HepG2 (cell line): ENCODE results near the gene NFATC4. TPM values are rescaled to one million over a fixed set of nuclear protein-coding genes. Genes with fewer than 3 reads are reported as not detected.
A peak's percentile ranks its signal among the peaks of the same experiment; 100 is the strongest.

Experiments
- GATAD2A ChIP-seq: IDR thresholded peaks from 2 replicates; pipeline ENCODE4 v1.6.1; 2016
- IRF1 ChIP-seq: sonication (generic); formaldehyde crosslinking; IDR thresholded peaks from 2 replicates; pipeline ENCODE4 v1.4.0; 2020; ENCODE audit warnings: low read depth, mild to moderate bottlenecking, missing genetic modification reagents
- MIXL1 ChIP-seq: IDR thresholded peaks from 2 replicates; pipeline ENCODE4 v1.6.1; 2016
- PHF21A ChIP-seq: sonication (generic); formaldehyde crosslinking; IDR thresholded peaks from 2 replicates; pipeline ENCODE4 v1.5.0; 2020; ENCODE audit warnings: mild to moderate bottlenecking, missing genetic modification reagents
- RCOR2 ChIP-seq: IDR thresholded peaks from 2 replicates; pipeline ENCODE4 v1.6.1; 2016; ENCODE audit warnings: missing biosample characterization, missing genetic modification reagents
- ZC3H4 ChIP-seq: sonication (generic); formaldehyde crosslinking; IDR thresholded peaks from 2 replicates; pipeline ENCODE4 v1.4.0; 2020; ENCODE audit warnings: missing genetic modification reagents, borderline replicate concordance
- ZNF281 ChIP-seq: sonication (generic); formaldehyde crosslinking; IDR thresholded peaks from 2 replicates; pipeline ENCODE4 v1.4.0; 2020; ENCODE audit warnings: missing genetic modification reagents, borderline replicate concordance
- ZNF431 ChIP-seq: sonication (generic); formaldehyde crosslinking; IDR thresholded peaks from 2 replicates; pipeline ENCODE4 v1.9.0; 2022; ENCODE audit warnings: missing genetic modification reagents, low read depth, mild to moderate bottlenecking, borderline replicate concordance
- ZNF609 ChIP-seq: sonication (generic); formaldehyde crosslinking; IDR thresholded peaks from 2 replicates; pipeline ENCODE4 v1.4.0; 2020; ENCODE audit warnings: mild to moderate bottlenecking, missing genetic modification reagents, borderline replicate concordance
- ZNF773 ChIP-seq: sonication (generic); formaldehyde crosslinking; IDR thresholded peaks from 2 replicates; pipeline ENCODE4 v1.4.0; 2020; ENCODE audit warnings: missing genetic modification reagents, borderline replicate concordance
- ZSCAN29 ChIP-seq: sonication (generic); formaldehyde crosslinking; conservative IDR thresholded peaks from 2 replicates; pipeline ENCODE4 v1.4.0; 2020; ENCODE audit warnings: mild to moderate bottlenecking, missing genetic modification reagents
- polyA plus RNA-seq, 8 experiments: library from polyadenylated mRNA; depleted of rRNA in 3 of 8; stranded (reverse) in 7 of 8; unstranded in 1 of 8; fragments of >200 nt; fragmentation: Illumina TruSeq in 4 of 8; extraction: Trizol in 4 of 8; gene quantifications; 2 replicates each; pipeline versions ENCODE4 v1.2.1 to v1.2.3, GENCODE V29; 2011 to 2016; ENCODE audit warnings: low read depth in 4 of 8, missing spikeins in 1 of 8, mixed read lengths in 1 of 8; ENCODE audit not compliant: insufficient read depth in 1 of 8
- total RNA-seq, 5 experiments: library from RNA; depleted of rRNA; stranded (reverse); fragments of >200 nt; fragmentation: Illumina TruSeq; extraction: Trizol; gene quantifications; 2 replicates each; pipeline ENCODE4 v1.2.3, GENCODE V29; 2016; ENCODE audit warnings: low read depth in 1 of 5
- TF ChIP-seq, protein P1 (sequence below): sonication (generic); formaldehyde crosslinking; IDR thresholded peaks from 2 replicates; pipeline ENCODE4 v1.9.0; 2021; ENCODE audit warnings: mild to moderate bottlenecking, missing genetic modification reagents
- TF ChIP-seq, protein P2 (sequence below): sonication (generic); formaldehyde crosslinking; IDR thresholded peaks from 2 replicates; pipeline ENCODE4 v1.8.0; 2022; ENCODE audit warnings: mild to moderate bottlenecking, missing genetic modification reagents; ENCODE audit not compliant: insufficient replicate concordance

The NFATC4 gene
- total and polyA plus RNA-seq, 2 of the 13 experiments (the other 11 are each of a cell fraction or from before 2014, with no cell fraction given), result 0.04 to 0.15 TPM

GRCh38 chr14:24418492-24418873 lies 50.5 kb downstream of the NFATC4 start (continued):
- TF ChIP-seq, protein P1, sequence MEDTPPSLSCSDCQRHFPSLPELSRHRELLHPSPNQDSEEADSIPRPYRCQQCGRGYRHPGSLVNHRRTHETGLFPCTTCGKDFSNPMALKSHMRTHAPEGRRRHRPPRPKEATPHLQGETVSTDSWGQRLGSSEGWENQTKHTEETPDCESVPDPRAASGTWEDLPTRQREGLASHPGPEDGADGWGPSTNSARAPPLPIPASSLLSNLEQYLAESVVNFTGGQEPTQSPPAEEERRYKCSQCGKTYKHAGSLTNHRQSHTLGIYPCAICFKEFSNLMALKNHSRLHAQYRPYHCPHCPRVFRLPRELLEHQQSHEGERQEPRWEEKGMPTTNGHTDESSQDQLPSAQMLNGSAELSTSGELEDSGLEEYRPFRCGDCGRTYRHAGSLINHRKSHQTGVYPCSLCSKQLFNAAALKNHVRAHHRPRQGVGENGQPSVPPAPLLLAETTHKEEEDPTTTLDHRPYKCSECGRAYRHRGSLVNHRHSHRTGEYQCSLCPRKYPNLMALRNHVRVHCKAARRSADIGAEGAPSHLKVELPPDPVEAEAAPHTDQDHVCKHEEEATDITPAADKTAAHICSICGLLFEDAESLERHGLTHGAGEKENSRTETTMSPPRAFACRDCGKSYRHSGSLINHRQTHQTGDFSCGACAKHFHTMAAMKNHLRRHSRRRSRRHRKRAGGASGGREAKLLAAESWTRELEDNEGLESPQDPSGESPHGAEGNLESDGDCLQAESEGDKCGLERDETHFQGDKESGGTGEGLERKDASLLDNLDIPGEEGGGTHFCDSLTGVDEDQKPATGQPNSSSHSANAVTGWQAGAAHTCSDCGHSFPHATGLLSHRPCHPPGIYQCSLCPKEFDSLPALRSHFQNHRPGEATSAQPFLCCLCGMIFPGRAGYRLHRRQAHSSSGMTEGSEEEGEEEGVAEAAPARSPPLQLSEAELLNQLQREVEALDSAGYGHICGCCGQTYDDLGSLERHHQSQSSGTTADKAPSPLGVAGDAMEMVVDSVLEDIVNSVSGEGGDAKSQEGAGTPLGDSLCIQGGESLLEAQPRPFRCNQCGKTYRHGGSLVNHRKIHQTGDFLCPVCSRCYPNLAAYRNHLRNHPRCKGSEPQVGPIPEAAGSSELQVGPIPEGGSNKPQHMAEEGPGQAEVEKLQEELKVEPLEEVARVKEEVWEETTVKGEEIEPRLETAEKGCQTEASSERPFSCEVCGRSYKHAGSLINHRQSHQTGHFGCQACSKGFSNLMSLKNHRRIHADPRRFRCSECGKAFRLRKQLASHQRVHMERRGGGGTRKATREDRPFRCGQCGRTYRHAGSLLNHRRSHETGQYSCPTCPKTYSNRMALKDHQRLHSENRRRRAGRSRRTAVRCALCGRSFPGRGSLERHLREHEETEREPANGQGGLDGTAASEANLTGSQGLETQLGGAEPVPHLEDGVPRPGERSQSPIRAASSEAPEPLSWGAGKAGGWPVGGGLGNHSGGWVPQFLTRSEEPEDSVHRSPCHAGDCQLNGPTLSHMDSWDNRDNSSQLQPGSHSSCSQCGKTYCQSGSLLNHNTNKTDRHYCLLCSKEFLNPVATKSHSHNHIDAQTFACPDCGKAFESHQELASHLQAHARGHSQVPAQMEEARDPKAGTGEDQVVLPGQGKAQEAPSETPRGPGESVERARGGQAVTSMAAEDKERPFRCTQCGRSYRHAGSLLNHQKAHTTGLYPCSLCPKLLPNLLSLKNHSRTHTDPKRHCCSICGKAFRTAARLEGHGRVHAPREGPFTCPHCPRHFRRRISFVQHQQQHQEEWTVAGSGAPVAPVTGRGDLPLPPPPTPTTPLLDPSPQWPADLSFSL, result no peak
- TF ChIP-seq ZNF773 (CRISPR knock-in tag) (0 out of 2 replicates have a peak, but pooled peaks have one; percentile 15), RCOR2 (CRISPR knock-in tag) (no peak), ZSCAN29 (CRISPR knock-in tag) (no peak), IRF1 (CRISPR knock-in tag) (no peak), ZC3H4 (no peak), ZNF281 (no peak), MIXL1 (CRISPR knock-in tag) (no peak), GATAD2A (CRISPR knock-in tag) (no peak), PHF21A (no peak), ZNF431 (CRISPR knock-in tag) (no peak), ZNF609 (no peak)
- TF ChIP-seq, protein P2, sequence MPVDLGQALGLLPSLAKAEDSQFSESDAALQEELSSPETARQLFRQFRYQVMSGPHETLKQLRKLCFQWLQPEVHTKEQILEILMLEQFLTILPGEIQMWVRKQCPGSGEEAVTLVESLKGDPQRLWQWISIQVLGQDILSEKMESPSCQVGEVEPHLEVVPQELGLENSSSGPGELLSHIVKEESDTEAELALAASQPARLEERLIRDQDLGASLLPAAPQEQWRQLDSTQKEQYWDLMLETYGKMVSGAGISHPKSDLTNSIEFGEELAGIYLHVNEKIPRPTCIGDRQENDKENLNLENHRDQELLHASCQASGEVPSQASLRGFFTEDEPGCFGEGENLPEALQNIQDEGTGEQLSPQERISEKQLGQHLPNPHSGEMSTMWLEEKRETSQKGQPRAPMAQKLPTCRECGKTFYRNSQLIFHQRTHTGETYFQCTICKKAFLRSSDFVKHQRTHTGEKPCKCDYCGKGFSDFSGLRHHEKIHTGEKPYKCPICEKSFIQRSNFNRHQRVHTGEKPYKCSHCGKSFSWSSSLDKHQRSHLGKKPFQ, result no peak
